H9 (cell line): ENCODE measurements around the gene SPRED1. TPM values are rescaled to one million over a fixed set of nuclear protein-coding genes. Genes with fewer than 3 reads are reported as not detected.

Experiments
- DNase-seq: peaks from one replicate; pipeline ENCODE4 v3.0.0-alpha.2; 2017
- H2AFZ ChIP-seq: one replicate; pipeline ENCODE4 v1.6.1; 2013; ENCODE audit warnings: mild to moderate bottlenecking, low read length, control low read depth, moderate library complexity
- H2AK5ac ChIP-seq: 2 replicates; pipeline ENCODE4 v1.6.1; 2013; ENCODE audit warnings: low read length, control low read depth, mixed read lengths; ENCODE audit not compliant: insufficient read length
- H2BK120ac ChIP-seq: one replicate; pipeline ENCODE4 v1.6.1; 2013; ENCODE audit warnings: low read depth, mild to moderate bottlenecking, low read length, control low read depth, inconsistent platforms; ENCODE audit not compliant: poor library complexity, severe bottlenecking
- H2BK12ac ChIP-seq: 2 replicates; pipeline ENCODE4 v1.6.1; 2013; ENCODE audit warnings: low read length, control low read depth, mixed read lengths, low read depth; ENCODE audit not compliant: insufficient read length
- H2BK15ac ChIP-seq: 2 replicates; pipeline ENCODE4 v1.6.1; 2013; ENCODE audit warnings: low read depth, low read length, control low read depth
- H2BK20ac ChIP-seq: one replicate; pipeline ENCODE4 v1.6.1; 2013; ENCODE audit warnings: low read depth, mild to moderate bottlenecking, low read length, control low read depth, inconsistent platforms; ENCODE audit not compliant: poor library complexity, severe bottlenecking
- H2BK5ac ChIP-seq: 2 replicates; pipeline ENCODE4 v1.6.1; 2013; ENCODE audit warnings: low read length, control low read depth, mixed read lengths; ENCODE audit not compliant: insufficient read length
- H3K14ac ChIP-seq: 2 replicates; pipeline ENCODE4 v1.6.1; 2013; ENCODE audit warnings: low read length, control low read depth; ENCODE audit not compliant: insufficient read depth
- H3K18ac ChIP-seq: 2 replicates; pipeline ENCODE4 v1.6.1; 2013; ENCODE audit warnings: low read depth, mild to moderate bottlenecking, mixed read lengths, low read length, control low read depth; ENCODE audit not compliant: insufficient read length
- H3K23ac ChIP-seq: 2 replicates; pipeline ENCODE4 v1.6.1; 2013; ENCODE audit warnings: low read length, control low read depth, mixed read lengths, low read depth; ENCODE audit not compliant: insufficient read length
- H3K23me2 ChIP-seq: 2 replicates; pipeline ENCODE4 v1.6.1; 2013; ENCODE audit warnings: low read depth, mild to moderate bottlenecking, mixed read lengths, low read length, control low read depth; ENCODE audit not compliant: insufficient read length, poor library complexity, severe bottlenecking
- H3K27ac ChIP-seq: 2 replicates; pipeline ENCODE4 v1.5.1; 2013; ENCODE audit warnings: low read length, control low read depth, mixed read lengths, low read depth; ENCODE audit not compliant: insufficient read length
- H3K27me3 ChIP-seq: 2 replicates; pipeline ENCODE4 v1.6.1; 2013; ENCODE audit warnings: low read length, control low read depth, inconsistent platforms; ENCODE audit not compliant: insufficient read depth
- H3K4ac ChIP-seq: 2 replicates; pipeline ENCODE4 v1.6.1; 2013; ENCODE audit warnings: low read depth, mild to moderate bottlenecking, control low read depth, inconsistent platforms, low read length, moderate library complexity
- H3K4me1 ChIP-seq: 2 replicates; pipeline ENCODE4 v1.6.1; 2013; ENCODE audit warnings: low read length, control low read depth, inconsistent platforms; ENCODE audit not compliant: insufficient read depth
- H3K4me2 ChIP-seq: 2 replicates; pipeline ENCODE4 v1.6.1; 2013; ENCODE audit warnings: low read length, control low read depth, mixed read lengths; ENCODE audit not compliant: insufficient read length, insufficient read depth
- H3K56ac ChIP-seq: 2 replicates; pipeline ENCODE4 v1.6.1; 2013; ENCODE audit warnings: low read depth, mild to moderate bottlenecking, mixed read lengths, low read length, control low read depth; ENCODE audit not compliant: insufficient read length
- H3K79me1 ChIP-seq: 2 replicates; pipeline ENCODE4 v1.6.1; 2013; ENCODE audit warnings: low read depth, mild to moderate bottlenecking, moderate library complexity, low read length, control low read depth, inconsistent platforms; ENCODE audit not compliant: insufficient read depth, poor library complexity, severe bottlenecking
- H3K79me2 ChIP-seq: 2 replicates; pipeline ENCODE4 v1.6.1; 2013; ENCODE audit warnings: low read length, control low read depth, inconsistent platforms; ENCODE audit not compliant: insufficient read depth
- H3K9ac ChIP-seq: 2 replicates; pipeline ENCODE4 v1.6.1; 2013; ENCODE audit warnings: low read length, control low read depth, mixed read lengths; ENCODE audit not compliant: insufficient read length; ENCODE audit errors: extremely low read depth
- H3K9me3 ChIP-seq: one replicate; pipeline ENCODE4 v1.6.1; 2013; ENCODE audit warnings: low read depth, low read length, inconsistent platforms; ENCODE audit not compliant: control insufficient read depth
- H3T11ph ChIP-seq: one replicate; pipeline ENCODE4 v1.6.1; 2013; ENCODE audit warnings: mild to moderate bottlenecking, low read length, control low read depth, inconsistent platforms
- H4K20me1 ChIP-seq: one replicate; pipeline ENCODE4 v1.6.1; 2013; ENCODE audit not compliant: control insufficient read depth, insufficient read length, insufficient read depth
- H4K5ac ChIP-seq: 2 replicates; pipeline ENCODE4 v1.6.1; 2013; ENCODE audit warnings: low read depth, mild to moderate bottlenecking, mixed read lengths, low read length, control low read depth; ENCODE audit not compliant: insufficient read length
- H4K8ac ChIP-seq: replicated peaks from 2 replicates; pipeline ENCODE4 v1.6.1; 2013; ENCODE audit warnings: low read length, control low read depth, mixed read lengths, low read depth; ENCODE audit not compliant: insufficient read length
- H4K91ac ChIP-seq: 2 replicates; pipeline ENCODE4 v1.6.1; 2013; ENCODE audit warnings: low read depth, mild to moderate bottlenecking, moderate library complexity, mixed read lengths, low read length, control low read depth; ENCODE audit not compliant: insufficient read length
- H3K27ac Mint-ChIP-seq, 3 experiments: 2 replicates in 2 of 3; 3 replicates in 1 of 3; pipeline ENCODE4 v1.8.0; 2020 to 2021; ENCODE audit warnings: mixed read lengths in 3 of 3, mild to moderate bottlenecking in 1 of 3, moderate library complexity in 1 of 3
- H3K27me3 Mint-ChIP-seq: 2 replicates; pipeline ENCODE4 v1.8.0; 2021; ENCODE audit warnings: low read depth, mild to moderate bottlenecking, moderate library complexity, mixed read lengths
- H3K36me3 Mint-ChIP-seq, 3 experiments: 2 replicates in 2 of 3; 3 replicates in 1 of 3; pipeline ENCODE4 v1.8.0; 2020 to 2021; ENCODE audit warnings: low read depth in 3 of 3, mixed read lengths in 3 of 3; ENCODE audit not compliant: insufficient read depth in 1 of 3
- H3K4me1 Mint-ChIP-seq, 2 experiments: 2 replicates each; pipeline ENCODE4 v1.8.0; 2020; ENCODE audit warnings: mixed read lengths in 2 of 2
- H3K4me3 Mint-ChIP-seq, 2 experiments: 2 replicates in 1 of 2; 3 replicates in 1 of 2; pipeline ENCODE4 v1.8.0; 2020 to 2021; ENCODE audit warnings: mild to moderate bottlenecking in 2 of 2, mixed read lengths in 2 of 2, moderate library complexity in 1 of 2
- H3K9me3 Mint-ChIP-seq, 2 experiments: 2 replicates in 1 of 2; 3 replicates in 1 of 2; pipeline ENCODE4 v1.8.0; 2020; ENCODE audit warnings: mild to moderate bottlenecking in 2 of 2, mixed read lengths in 2 of 2, moderate library complexity in 1 of 2
- CTCF ChIP-seq: fragments of 200-600 bp; sonication (generic); conservative IDR thresholded peaks from 3 replicates; pipeline ENCODE4 v1.8.0; 2021; ENCODE audit warnings: antibody characterized with exemption, mild to moderate bottlenecking
- total RNA-seq: library from RNA; stranded (reverse); gene quantifications from 2 replicates; pipeline ENCODE4 v1.2.1, GENCODE V29; 2021

The SPRED1 gene
- total RNA-seq, 1 experiment from 2014 or later: 41.0 TPM

- Histone ChIP-seq H3K4me2 (no peak overlapping the region), H4K91ac (no peak overlapping the region), H3K79me2 (peaks cover 63% of the 10 kb centered on the region), H2BK12ac (no peak overlapping the region), H3K18ac (no peak overlapping the region), H2BK5ac (no peak overlapping the region), H3K9ac (no peak overlapping the region), H3K4me1 (no peaks in the 10 kb centered on the region), H3K79me1 (no peaks in the 10 kb centered on the region), H2AFZ (no peak overlapping the region), H4K8ac (no peak overlapping the region), H2BK20ac (no peak overlapping the region), H3T11ph (no peak overlapping the region), H2BK15ac (no peak overlapping the region), H2AK5ac (no peak overlapping the region), H3K9me3 (no peaks in the 10 kb centered on the region), H3K27ac (no peak overlapping the region), H3K56ac (no peak overlapping the region), H2BK120ac (no peak overlapping the region), H4K5ac (no peak overlapping the region), H3K4ac (no peak overlapping the region), H4K20me1 (no peaks in the 10 kb centered on the region), H3K27me3 (no peaks in the 10 kb centered on the region), H3K23me2 (no peaks in the 10 kb centered on the region), H3K23ac (no peak overlapping the region), H3K14ac (no peak overlapping the region)
- TF ChIP-seq CTCF: no peak
- no peaks in the 10 kb centered on the region for H3K27me3 Mint-ChIP-seq
- no peaks in the 10 kb centered on the region; a peak in 1 of 5 replicates for H3K9me3 Mint-ChIP-seq
- H3K36me3 Mint-ChIP-seq: peaks cover 6 to 23% (median 10%) of the 10 kb centered on the region in 3 experiments; a peak in 6 of 7 replicates
- no peak overlapping the region for H3K27ac Mint-ChIP-seq
- DNase-seq: no peak
- no peak overlapping the region for H3K4me3 Mint-ChIP-seq
- peaks cover 18 to 24% of the 10 kb centered on the region in 2 experiments for H3K4me1 Mint-ChIP-seq
Observed at GRCh38 chr15:38271144-38271543, 18.5 kb downstream of the SPRED1 start.
